Erythroblast (primary cell): Measurements from ENCODE around the gene SLC12A8.

Source experiments
- GATA1 ChIP-seq: IDR thresholded peaks from 2 replicates; pipeline ENCODE4 v1.6.1; 2011; ENCODE audit warnings: low read depth, mild to moderate bottlenecking, control low read depth, low read length, moderate library complexity
- POLR2A ChIP-seq: IDR thresholded peaks from 2 replicates; pipeline ENCODE4 v1.6.1; 2011; ENCODE audit warnings: mild to moderate bottlenecking, low read length

DNA sequence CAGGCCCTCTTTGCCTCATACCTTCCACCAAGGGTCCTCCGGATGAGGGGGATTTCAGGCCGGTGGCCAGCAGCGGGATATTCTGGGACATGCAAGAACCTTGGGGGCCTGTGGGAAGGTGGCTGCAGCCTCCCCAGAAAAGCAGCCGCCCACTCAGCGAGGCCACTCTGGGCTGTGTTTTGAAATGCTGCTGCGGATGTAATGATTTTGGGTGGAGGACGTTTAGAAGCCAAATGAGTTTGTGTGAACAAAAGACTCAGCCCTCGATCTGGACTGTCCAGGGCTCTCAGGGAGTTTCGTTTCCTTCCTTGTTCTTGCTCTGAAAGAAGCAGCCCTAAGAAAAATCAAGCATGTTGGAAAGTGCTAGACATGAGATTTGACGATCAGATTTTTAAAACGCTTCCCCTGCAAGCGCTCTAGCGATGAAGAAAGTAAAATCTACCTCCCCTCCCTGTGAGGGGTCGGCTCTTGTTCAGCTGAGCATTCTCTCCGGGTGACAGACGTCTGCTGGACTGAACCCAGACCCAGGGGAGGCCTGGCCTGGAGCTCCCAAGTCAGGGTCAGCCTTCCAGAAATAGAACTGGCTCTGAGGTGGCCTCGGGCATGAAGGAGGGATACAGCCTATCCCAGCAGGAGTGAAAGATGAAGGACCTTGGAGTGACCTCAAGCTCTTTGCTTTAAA lies 169.7 kb downstream of the SLC12A8 start:
- no peak for TF ChIP-seq POLR2A
- TF ChIP-seq GATA1: no peak
